Calu3 (cell line): ENCODE data around the gene GTF3C4. TPM values are rescaled to one million over a fixed set of nuclear protein-coding genes. Genes with fewer than 3 reads are reported as not detected.
"Not testable (repeated sequence)": the region's sequence is repeated elsewhere in the genome, so short reads cannot be mapped to it uniquely, and the experiment has no call there.

Experiments used
- BruUV-seq: library from RNA; stranded (reverse); fragments of 400-500 nt; replicated peaks from 2 replicates; lab custom pipeline; 2021; lab: Mats Ljungman, UMichigan
- CTCF ChIA-PET: fragments of 300-600 bp; sonication (Branson Sonifier 250); formaldehyde crosslinking; loops from one replicate; lab custom pipeline; 2022; ENCODE audit warnings: antibody characterized with exemption; lab: Charles Lee
- DNase-seq: peaks from one replicate; pipeline ENCODE4 v3.0.0; 2022
- H3K27ac Mint-ChIP-seq: one replicate; pipeline ENCODE4 v1.8.0; 2022; ENCODE audit warnings: mixed read lengths; ENCODE audit not compliant: unreplicated experiment
- H3K27me3 Mint-ChIP-seq: one replicate; pipeline ENCODE4 v1.8.0; 2022; ENCODE audit warnings: mixed read lengths; ENCODE audit not compliant: unreplicated experiment
- H3K36me3 Mint-ChIP-seq: one replicate; pipeline ENCODE4 v1.8.0; 2022; ENCODE audit warnings: mild to moderate bottlenecking, moderate library complexity, mixed read lengths; ENCODE audit not compliant: insufficient read depth, unreplicated experiment
- H3K4me1 Mint-ChIP-seq: one replicate; pipeline ENCODE4 v1.8.0; 2022; ENCODE audit warnings: mild to moderate bottlenecking, low read depth, mixed read lengths; ENCODE audit not compliant: unreplicated experiment
- H3K4me3 Mint-ChIP-seq: one replicate; pipeline ENCODE4 v1.8.0; 2022; ENCODE audit warnings: mild to moderate bottlenecking, low read depth, moderate library complexity, mixed read lengths; ENCODE audit not compliant: unreplicated experiment
- H3K9me3 Mint-ChIP-seq: one replicate; pipeline ENCODE4 v1.8.0; 2022; ENCODE audit warnings: low read depth, mixed read lengths; ENCODE audit not compliant: unreplicated experiment
- intact Hi-C: fragments of 100-400 bp; cut with micrococcal nuclease; formaldehyde crosslinking; loops from one replicate; pipeline ENCODE4 v1.10.0; 2022; ENCODE audit not compliant: unreplicated experiment
- total RNA-seq: library from RNA; stranded (reverse); gene quantifications from 2 replicates; pipeline ENCODE4 v1.2.3, GENCODE V29; 2022
- TF ChIP-seq, protein P1 (sequence below): fragments of 200-600 bp; IDR thresholded peaks from one replicate; pipeline ENCODE4 v1.8.0; 2022; ENCODE audit warnings: antibody characterized with exemption; ENCODE audit not compliant: unreplicated experiment

The GTF3C4 gene
- total RNA-seq, 1 experiment from 2014 or later = 16.1 TPM

DNA sequence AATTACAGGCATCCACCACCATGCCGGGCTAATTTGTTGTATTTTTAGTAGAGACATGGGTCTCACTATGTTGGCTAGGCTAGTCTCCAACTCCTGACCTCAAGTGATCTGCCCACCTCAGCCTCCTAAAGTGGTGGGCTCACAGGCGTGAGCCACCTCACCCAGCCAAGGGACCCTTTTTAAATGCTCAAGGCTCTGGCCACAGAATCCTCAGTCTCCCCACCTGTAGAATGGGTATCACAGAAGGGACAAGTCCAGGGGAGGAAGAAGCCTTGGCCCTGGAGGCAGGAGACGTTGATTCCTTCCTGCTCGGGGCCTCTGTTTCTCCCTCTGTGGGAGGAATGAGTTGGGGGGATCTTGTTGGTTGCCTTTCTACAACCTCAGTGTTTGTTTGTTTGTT, 45.7 kb downstream of the GTF3C4 start:
- Mint-ChIP-seq H3K27me3 (peaks cover 19% of the 10 kb centered on the region), H3K4me3 (no peak overlapping the region), H3K36me3 (no peaks in the 10 kb centered on the region), H3K9me3 (no peaks in the 10 kb centered on the region), H3K27ac (no peak overlapping the region), H3K4me1 (no peaks in the 10 kb centered on the region)
- intact Hi-C loops = no loop called here
- BruUV-seq = no TSS peak
- DNase-seq = no peak
- CTCF ChIA-PET = no interaction called here
- TF ChIP-seq, protein P1, sequence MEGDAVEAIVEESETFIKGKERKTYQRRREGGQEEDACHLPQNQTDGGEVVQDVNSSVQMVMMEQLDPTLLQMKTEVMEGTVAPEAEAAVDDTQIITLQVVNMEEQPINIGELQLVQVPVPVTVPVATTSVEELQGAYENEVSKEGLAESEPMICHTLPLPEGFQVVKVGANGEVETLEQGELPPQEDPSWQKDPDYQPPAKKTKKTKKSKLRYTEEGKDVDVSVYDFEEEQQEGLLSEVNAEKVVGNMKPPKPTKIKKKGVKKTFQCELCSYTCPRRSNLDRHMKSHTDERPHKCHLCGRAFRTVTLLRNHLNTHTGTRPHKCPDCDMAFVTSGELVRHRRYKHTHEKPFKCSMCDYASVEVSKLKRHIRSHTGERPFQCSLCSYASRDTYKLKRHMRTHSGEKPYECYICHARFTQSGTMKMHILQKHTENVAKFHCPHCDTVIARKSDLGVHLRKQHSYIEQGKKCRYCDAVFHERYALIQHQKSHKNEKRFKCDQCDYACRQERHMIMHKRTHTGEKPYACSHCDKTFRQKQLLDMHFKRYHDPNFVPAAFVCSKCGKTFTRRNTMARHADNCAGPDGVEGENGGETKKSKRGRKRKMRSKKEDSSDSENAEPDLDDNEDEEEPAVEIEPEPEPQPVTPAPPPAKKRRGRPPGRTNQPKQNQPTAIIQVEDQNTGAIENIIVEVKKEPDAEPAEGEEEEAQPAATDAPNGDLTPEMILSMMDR = no peak

DNA sequence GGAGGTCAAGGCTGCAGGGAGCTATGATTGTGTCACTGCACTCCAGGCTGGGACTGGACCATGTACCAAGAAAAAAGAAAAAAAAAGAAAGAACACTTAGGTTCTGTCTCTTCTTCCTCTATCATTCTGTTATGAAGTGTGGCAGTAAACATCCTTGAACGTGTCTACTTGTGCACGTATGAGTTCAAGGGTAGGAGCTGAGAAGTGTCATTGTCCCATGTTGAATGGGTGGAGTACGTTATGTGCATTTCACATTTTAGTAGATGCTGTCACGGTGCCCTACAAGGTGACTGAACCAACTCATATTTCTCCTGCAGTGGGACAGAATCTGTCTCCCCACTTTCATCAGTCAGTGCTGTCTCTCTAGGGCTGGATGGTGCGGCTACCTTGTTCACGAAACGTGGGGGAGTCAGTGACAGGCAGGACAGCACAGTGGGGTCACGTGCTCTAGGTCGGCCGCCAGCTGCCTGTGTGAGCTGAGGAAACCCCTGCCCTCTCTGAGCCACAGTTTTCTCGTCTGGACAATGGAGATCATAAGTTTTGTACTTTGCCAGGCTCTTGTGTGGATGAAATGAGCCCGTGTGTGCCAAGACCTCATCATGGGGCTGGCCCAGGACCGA, 47.2 kb downstream of the GTF3C4 start:
- Mint-ChIP-seq H3K36me3 (no peaks in the 10 kb centered on the region), H3K27ac (no peak overlapping the region), H3K4me1 (no peaks in the 10 kb centered on the region), H3K9me3 (no peaks in the 10 kb centered on the region), H3K4me3 (no peak overlapping the region), H3K27me3 (peaks cover 19% of the 10 kb centered on the region)
- CTCF ChIA-PET = no interaction called here
- BruUV-seq = no TSS peak
- intact Hi-C loops = no loop called here
- DNase-seq = no peak
- TF ChIP-seq, protein P1 = no peak

DNA sequence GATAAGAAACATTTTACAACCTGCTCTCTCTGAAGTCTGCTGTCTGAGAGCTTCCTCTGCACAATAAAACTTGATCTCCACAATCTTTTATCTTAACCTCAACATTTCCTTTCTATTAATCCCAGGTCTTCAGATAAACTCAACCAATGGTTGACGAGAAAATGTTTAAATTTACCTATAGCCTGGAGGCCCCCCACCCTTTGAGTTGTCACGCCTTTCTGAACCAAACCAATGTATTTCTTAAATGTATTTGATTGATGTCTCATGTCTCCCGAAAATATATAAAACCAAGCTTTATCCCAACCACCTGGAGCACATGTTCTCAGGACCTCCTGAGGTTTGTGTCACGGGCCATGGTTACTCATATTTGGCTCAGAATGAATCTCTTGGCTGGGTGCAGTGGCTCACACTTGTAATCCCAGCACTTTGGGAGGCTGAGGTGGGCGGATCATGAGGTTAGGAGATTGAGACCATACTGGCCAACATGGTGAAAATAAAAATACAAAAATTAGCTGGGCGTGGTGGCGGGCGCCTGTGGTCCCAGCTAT, 48.2 kb downstream of the GTF3C4 start:
- H3K4me1 Mint-ChIP-seq, H3K27ac Mint-ChIP-seq, H3K36me3 Mint-ChIP-seq, H3K4me3 Mint-ChIP-seq, BruUV-seq, DNase-seq, CTCF ChIA-PET, intact Hi-C loops, H3K9me3 Mint-ChIP-seq: not testable (repeated sequence)
- peaks cover 29% of the 10 kb centered on the region for H3K27me3 Mint-ChIP-seq

DNA sequence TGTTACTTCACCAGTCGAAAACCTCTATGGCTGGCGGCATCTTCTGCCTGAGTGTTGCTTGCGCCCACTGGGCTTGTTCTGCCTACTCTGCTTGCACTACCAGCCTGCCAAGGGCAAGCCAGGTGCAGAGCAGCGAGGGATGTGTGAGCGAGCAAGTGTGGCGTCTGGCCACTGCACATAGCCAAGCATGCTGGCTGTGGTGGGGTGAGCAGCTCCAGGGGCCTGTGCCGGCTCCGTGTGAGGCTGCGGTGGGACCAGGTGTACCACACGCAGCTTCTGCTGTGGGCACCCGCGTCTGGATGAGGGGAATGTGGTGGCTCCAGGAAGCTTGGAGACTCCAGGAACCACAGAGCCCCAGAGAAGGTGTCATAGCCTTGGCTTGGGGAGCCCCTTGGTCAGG, 51.4 kb downstream of the GTF3C4 start:
- intact Hi-C loops = no loop called here
- TF ChIP-seq, protein P1 = no peak
- BruUV-seq = no TSS peak
- no peaks in the 10 kb centered on the region for H3K9me3 Mint-ChIP-seq
- H3K4me3 Mint-ChIP-seq = no peak overlapping the region
- no peak for DNase-seq
- no peaks in the 10 kb centered on the region for H3K36me3 Mint-ChIP-seq
- CTCF ChIA-PET = no interaction called here
- H3K4me1 Mint-ChIP-seq = no peaks in the 10 kb centered on the region
- peaks cover 31% of the 10 kb centered on the region for H3K27me3 Mint-ChIP-seq
- H3K27ac Mint-ChIP-seq = no peak overlapping the region

DNA sequence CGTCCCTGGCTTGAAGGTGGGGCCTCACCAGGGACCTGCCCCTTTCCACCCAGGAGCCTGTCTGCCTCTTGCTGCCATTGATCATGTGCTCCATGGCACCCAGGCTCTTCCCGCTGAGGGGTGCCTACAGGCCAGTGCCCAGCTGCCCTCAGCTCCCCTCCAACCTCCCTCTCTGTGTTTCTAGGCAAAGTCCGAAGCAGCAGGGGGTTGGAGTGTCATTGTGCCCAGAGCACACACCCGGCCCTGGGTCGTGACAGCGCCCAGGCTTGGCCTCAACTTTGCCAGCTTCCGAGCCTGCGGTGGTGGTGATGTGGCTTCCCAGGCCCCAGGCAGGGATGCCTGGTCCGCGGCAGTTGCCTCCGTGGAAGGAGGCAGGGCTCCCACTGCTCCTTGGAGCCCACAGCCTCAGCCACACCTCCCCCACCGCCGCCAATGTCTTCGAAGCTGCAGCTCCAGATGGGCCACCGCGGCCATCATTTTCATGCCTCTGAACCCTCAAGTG, 52.4 kb downstream of the GTF3C4 start:
- DNase-seq = no peak
- BruUV-seq = no TSS peak
- CTCF ChIA-PET = no interaction called here
- H3K4me3 Mint-ChIP-seq = no peak overlapping the region
- H3K4me1 Mint-ChIP-seq = no peaks in the 10 kb centered on the region
- no peaks in the 10 kb centered on the region for H3K36me3 Mint-ChIP-seq
- TF ChIP-seq, protein P1 = no peak
- H3K9me3 Mint-ChIP-seq = no peaks in the 10 kb centered on the region
- intact Hi-C loops = no loop called here
- H3K27me3 Mint-ChIP-seq = peaks cover 27% of the 10 kb centered on the region
- H3K27ac Mint-ChIP-seq = no peak overlapping the region
